Right cardiac atrium (tissue), 5 donors: ENCODE results near the gene TAS2R4. TPM values are rescaled to one million over a fixed set of nuclear protein-coding genes. Genes with fewer than 3 reads are reported as not detected.

Source experiments
- ATAC-seq, 2 donors: fragments of 200-7000 bp; cut with Tn5 transposase; one replicate each; pipeline versions ENCODE4 v1.8.0 to v1.9.1; 2020; ENCODE audit warnings: moderate library complexity in 2 of 2, mild to moderate bottlenecking in 1 of 2
- DNase-seq, 3 donors: peaks; one replicate each; pipeline ENCODE4 v3.0.0-alpha.2; 2020
- H3K27ac ChIP-seq: one replicate; pipeline ENCODE4 v1.5.1; 2013; ENCODE audit warnings: mild to moderate bottlenecking, low read length, control low read depth, moderate library complexity
- H3K27me3 ChIP-seq: one replicate; pipeline ENCODE4 v1.6.1; 2013; ENCODE audit not compliant: control insufficient read depth, insufficient read depth
- H3K4me1 ChIP-seq: one replicate; pipeline ENCODE4 v1.6.1; 2013; ENCODE audit warnings: low read length; ENCODE audit not compliant: control insufficient read depth, insufficient read depth
- H3K4me3 ChIP-seq: one replicate; pipeline ENCODE4 v1.5.1; 2013; ENCODE audit warnings: low read length, control low read depth
- H3K9me3 ChIP-seq: one replicate; pipeline ENCODE4 v1.6.1; 2013; ENCODE audit warnings: low read length; ENCODE audit not compliant: control insufficient read depth
- WGBS: extraction: QIAGEN DNeasy Blood & Tissue Kit; methylation state at CpG from one replicate; pipeline ENCODE4 v1.1.7; 2013; 5-methylcytosine and 5-hydroxymethylcytosine counted together
- intact Hi-C, 4 donors: fragments of 100-400 bp; cut with DNase I; formaldehyde crosslinking; loops; one replicate each; pipeline versions ENCODE4 v1.11.0 to v1.14.0; 2022 to 2023
- long read RNA-seq, 4 donors: library from polyadenylated mRNA; unstranded; transcript quantifications; one replicate each; pipeline ENCODE4 v2.0.0, GENCODE V29; 2020 to 2021
- polyA plus RNA-seq: library from polyadenylated mRNA; stranded (reverse); fragments of 200-250 nt; gene quantifications from one replicate; pipeline ENCODE4 v1.2.3, GENCODE V29; 2013
- total RNA-seq, 4 donors: library from RNA; stranded (reverse); fragmentation: NEBNext Ultra II Directional; extraction: Animal tissue kit (Norgen Biotek cat#: 25700); gene quantifications; one replicate each; pipeline ENCODE4 v1.2.1, GENCODE V29; 2021
- donor health status: healthy with polysubstance abuse.
- donor health status: DM: no; HTN: yes; CAD: no.
- donor health status: DM: no; HTN: no; CAD: no.
- donor health status: DM: no; HTN: yes; CAD: no; lungs with severe emphysema.
- donor health status: DM: yes; HTN: yes; CAD: no.

TAS2R4 gene
- total RNA-seq: 1 to 10 TPM in 1 of 4 donors, under 1 TPM in 3; 0.34 to 1.0 (median 0.42) TPM
- polyA plus RNA-seq: 0.27 TPM
- long read RNA-seq, donor 1: 0 reads
- long read RNA-seq, donor 2: 0 reads
- long read RNA-seq, donor 3: 0 reads
- long read RNA-seq, donor 4: 0 reads

- intact Hi-C loops: no loop called here
- 96% methylated on average over 1 of the region's 1 CpG for WGBS
These were observed at the start of gene TAS2R4 for GRCh38 chr7:141776374-141776773. TSS of gene TAS2R4 (plus strand) at chr7:141776674. CDS start at chr7:141778489, 1,815 bp downstream.

GRCh38 chr7:141729020-141729419, 47.5 kb upstream of the TAS2R4 start:
- intact Hi-C loops: no loop called here
- Histone ChIP-seq H3K4me3 (no peak overlapping the region), H3K27ac (no peak overlapping the region), H3K9me3 (no peaks in the 10 kb centered on the region), H3K4me1 (no peaks in the 10 kb centered on the region), H3K27me3 (no peaks in the 10 kb centered on the region)
- ATAC-seq: no peak
- no peak for DNase-seq
- WGBS: 90% methylated on average over 1 of the region's 1 CpG

More at GRCh38 chr7:141776374-141776773, at the start of gene TAS2R4:
- no peaks in the 10 kb centered on the region for H3K9me3 ChIP-seq
- no peak within 1 kb of the TSS for H3K27ac ChIP-seq
- no peak within 1 kb of the TSS for H3K4me3 ChIP-seq
- ATAC-seq: no peak
- no peaks in the 10 kb centered on the region for H3K4me1 ChIP-seq
- no peak for DNase-seq
- H3K27me3 ChIP-seq: no peaks in the 10 kb centered on the region

GRCh38 chr7:141731476-141732149, 44.9 kb upstream of the TAS2R4 start:
- WGBS: 72% methylated on average over 24 of the region's 24 CpGs
- ATAC-seq: peak; percentile 20 to 71
- Histone ChIP-seq H3K27me3 (no peaks in the 10 kb centered on the region), H3K4me3 (no peak overlapping the region), H3K27ac (peak overlapping the region; percentile 27), H3K9me3 (no peaks in the 10 kb centered on the region), H3K4me1 (no peaks in the 10 kb centered on the region)
- intact Hi-C loops: no loop called here
- peak in 2 of 3 donors; percentile 36 to 58 for DNase-seq

GRCh38 chr7:141737118-141737835, 39.2 kb upstream of the TAS2R4 start:
- Histone ChIP-seq H3K4me3 (peak overlapping the region; percentile 73), H3K9me3 (no peaks in the 10 kb centered on the region), H3K4me1 (no peaks in the 10 kb centered on the region), H3K27me3 (no peaks in the 10 kb centered on the region), H3K27ac (peak overlapping the region; percentile 93)
- WGBS: 75% methylated on average over 11 of the region's 11 CpGs
- intact Hi-C loops: no loop called here
- ATAC-seq (peak; percentile 10 to 22), DNase-seq (no peak)

- Histone ChIP-seq H3K4me3 (peak within 1 kb of the TSS; percentile 73), H3K9me3 (no peaks in the 10 kb centered on the region), H3K27ac (peak within 1 kb of the TSS; percentile 93), H3K4me1 (no peaks in the 10 kb centered on the region), H3K27me3 (no peaks in the 10 kb centered on the region)
- WGBS: 3% methylated on average over 46 of the region's 46 CpGs
- peak; percentile 98 for ATAC-seq
- intact Hi-C loops: no loop called here
- DNase-seq: peak; percentile 89 to 94 (median 94)
These were observed 38.5 kb upstream of the TAS2R4 start, which contains the start of gene SSBP1 for GRCh38 chr7:141737836-141738591. TSS of gene SSBP1 (plus strand) at chr7:141738358. CDS start at chr7:141739167, 809 bp downstream.

GRCh38 chr7:141738592-141739013, 37.9 kb upstream of the TAS2R4 start:
- WGBS: under 1% methylated on average over 6 of the region's 6 CpGs
- no peak for DNase-seq
- H3K9me3 ChIP-seq: no peaks in the 10 kb centered on the region
- peak overlapping the region; percentile 73 for H3K4me3 ChIP-seq
- intact Hi-C loops: no loop called here
- no peak for ATAC-seq
- peak overlapping the region; percentile 76 for H3K27ac ChIP-seq
- no peaks in the 10 kb centered on the region for H3K4me1 ChIP-seq
- H3K27me3 ChIP-seq: no peaks in the 10 kb centered on the region

- intact Hi-C loops: no loop called here
- ATAC-seq (no peak), DNase-seq (no peak)
- Histone ChIP-seq H3K27me3 (no peaks in the 10 kb centered on the region), H3K4me3 (no peak overlapping the region), H3K4me1 (no peaks in the 10 kb centered on the region), H3K9me3 (no peaks in the 10 kb centered on the region), H3K27ac (no peak overlapping the region)
- WGBS: 71% methylated on average over 3 of the region's 3 CpGs
These were observed 37.2 kb upstream of the TAS2R4 start for GRCh38 chr7:141739250-141739649.

- H3K9me3 ChIP-seq: no peaks in the 10 kb centered on the region
- 45% methylated on average over 1 of the region's 1 CpG for WGBS
- H3K27me3 ChIP-seq: no peaks in the 10 kb centered on the region
- intact Hi-C loops: no loop called here
- no peak overlapping the region for H3K4me3 ChIP-seq
- H3K4me1 ChIP-seq: no peaks in the 10 kb centered on the region
- H3K27ac ChIP-seq: no peak overlapping the region
- DNase-seq (no peak), ATAC-seq (no peak)
These were observed 34.2 kb upstream of the TAS2R4 start for GRCh38 chr7:141742229-141742628.

GRCh38 chr7:141744131-141744530, 32.3 kb upstream of the TAS2R4 start:
- DNase-seq: no peak
- Histone ChIP-seq H3K27ac (no peak overlapping the region), H3K4me1 (no peaks in the 10 kb centered on the region), H3K9me3 (no peaks in the 10 kb centered on the region), H3K27me3 (no peaks in the 10 kb centered on the region), H3K4me3 (no peak overlapping the region)
- intact Hi-C loops: no loop called here
- ATAC-seq: no peak
- 82% methylated on average over 2 of the region's 2 CpGs for WGBS

- Histone ChIP-seq H3K4me1 (no peaks in the 10 kb centered on the region), H3K27ac (no peak overlapping the region), H3K4me3 (no peak overlapping the region), H3K27me3 (no peaks in the 10 kb centered on the region), H3K9me3 (peaks cover 5% of the 10 kb centered on the region)
- no peak for DNase-seq
- intact Hi-C loops: no loop called here
- 96% methylated on average over 2 of the region's 2 CpGs for WGBS
- no peak for ATAC-seq
These were observed 28.1 kb upstream of the TAS2R4 start for GRCh38 chr7:141748396-141748795.
